NCI-H1105 treated with DMSO at 0.1 percent for 48 hours (cell line): ENCODE measurements around the gene APEX2.
"Not testable (repeated sequence)": the region's sequence is repeated elsewhere in the genome, so short reads cannot be mapped to it uniquely, and the experiment has no call there.

Source experiments
- DNase-seq: peaks from one replicate; lab custom pipeline; 2025; lab: John Stamatoyannopoulos, UW

The APEX2 gene, protein sequence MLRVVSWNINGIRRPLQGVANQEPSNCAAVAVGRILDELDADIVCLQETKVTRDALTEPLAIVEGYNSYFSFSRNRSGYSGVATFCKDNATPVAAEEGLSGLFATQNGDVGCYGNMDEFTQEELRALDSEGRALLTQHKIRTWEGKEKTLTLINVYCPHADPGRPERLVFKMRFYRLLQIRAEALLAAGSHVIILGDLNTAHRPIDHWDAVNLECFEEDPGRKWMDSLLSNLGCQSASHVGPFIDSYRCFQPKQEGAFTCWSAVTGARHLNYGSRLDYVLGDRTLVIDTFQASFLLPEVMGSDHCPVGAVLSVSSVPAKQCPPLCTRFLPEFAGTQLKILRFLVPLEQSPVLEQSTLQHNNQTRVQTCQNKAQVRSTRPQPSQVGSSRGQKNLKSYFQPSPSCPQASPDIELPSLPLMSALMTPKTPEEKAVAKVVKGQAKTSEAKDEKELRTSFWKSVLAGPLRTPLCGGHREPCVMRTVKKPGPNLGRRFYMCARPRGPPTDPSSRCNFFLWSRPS

DNA sequence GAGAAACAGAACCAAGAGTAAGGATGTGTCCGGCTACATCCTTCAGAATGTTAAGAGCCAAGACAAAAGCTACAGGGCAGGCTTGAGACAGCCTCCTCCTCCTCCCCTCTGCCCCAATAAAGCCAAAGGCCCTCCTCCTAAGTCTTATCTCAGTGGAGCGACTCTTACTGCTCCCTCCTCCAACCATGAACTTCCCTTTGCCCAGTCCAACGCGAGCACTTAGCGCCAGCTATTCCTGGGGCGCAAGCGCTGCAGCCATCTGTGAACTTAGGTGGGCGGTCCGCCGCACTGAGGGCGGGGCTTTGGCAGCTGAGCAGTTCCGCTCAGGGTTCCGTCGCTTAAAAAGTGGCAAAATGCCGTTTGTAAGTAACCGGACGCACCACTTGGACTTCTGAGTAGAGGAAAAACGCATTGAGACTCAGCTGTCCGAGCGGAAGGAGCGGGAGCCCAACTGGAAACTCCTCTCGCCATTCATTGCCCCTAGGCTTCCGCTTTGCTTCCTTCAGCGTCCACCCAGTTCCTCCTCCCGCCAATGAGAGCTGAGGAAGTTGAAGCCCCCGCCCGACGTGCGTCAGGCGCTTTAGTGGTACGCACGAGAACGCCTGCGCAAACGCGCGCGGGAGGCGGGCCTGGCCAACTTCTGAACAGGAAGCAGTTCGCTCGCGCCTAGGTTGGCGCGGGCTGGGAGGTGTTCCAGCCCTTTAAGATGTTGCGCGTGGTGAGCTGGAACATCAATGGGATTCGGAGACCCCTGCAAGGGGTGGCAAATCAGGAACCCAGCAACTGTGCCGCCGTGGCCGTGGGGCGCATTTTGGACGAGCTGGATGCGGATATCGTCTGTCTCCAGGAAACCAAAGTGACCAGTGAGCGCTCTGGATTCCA, at the start of gene APEX2:
APEX2 (plus strand) TSS at position 647 of the 882 bp plus-strand sequence; CDS start at position 707, 60 bp downstream.
- peak; percentile 85 for DNase-seq

DNA sequence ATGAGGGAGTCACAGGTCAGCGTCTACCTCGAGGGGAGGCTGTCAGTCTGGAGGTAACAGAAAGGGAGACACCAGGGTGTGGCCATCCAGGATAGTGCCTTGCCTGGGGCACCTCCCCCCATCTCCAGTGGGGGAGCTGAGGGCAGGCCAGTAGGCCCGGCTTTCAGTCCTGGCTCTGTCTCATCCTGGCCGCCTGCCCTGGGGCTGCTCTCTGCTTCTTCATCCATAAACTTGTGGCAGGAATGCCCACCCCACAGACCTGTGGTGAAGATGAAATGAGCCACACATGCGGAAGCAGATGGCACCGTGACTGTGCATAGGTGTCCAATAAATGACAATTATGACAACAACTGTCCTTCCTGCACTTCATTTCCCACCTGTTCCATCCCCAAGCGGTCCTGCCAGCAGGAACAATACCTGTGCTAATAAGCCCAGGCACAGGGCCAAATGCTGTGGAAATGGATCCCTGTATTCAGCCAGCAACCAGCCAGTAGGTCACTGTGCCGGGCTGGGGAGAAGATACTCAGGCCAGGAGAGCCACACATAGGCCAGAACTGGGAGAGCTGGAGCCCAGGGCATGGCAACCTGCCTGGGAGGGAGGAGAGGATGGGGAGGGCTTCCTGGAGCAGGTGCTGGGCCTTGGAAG, 49.3 kb upstream of the APEX2 start:
- DNase-seq, result peak; percentile 83

DNA sequence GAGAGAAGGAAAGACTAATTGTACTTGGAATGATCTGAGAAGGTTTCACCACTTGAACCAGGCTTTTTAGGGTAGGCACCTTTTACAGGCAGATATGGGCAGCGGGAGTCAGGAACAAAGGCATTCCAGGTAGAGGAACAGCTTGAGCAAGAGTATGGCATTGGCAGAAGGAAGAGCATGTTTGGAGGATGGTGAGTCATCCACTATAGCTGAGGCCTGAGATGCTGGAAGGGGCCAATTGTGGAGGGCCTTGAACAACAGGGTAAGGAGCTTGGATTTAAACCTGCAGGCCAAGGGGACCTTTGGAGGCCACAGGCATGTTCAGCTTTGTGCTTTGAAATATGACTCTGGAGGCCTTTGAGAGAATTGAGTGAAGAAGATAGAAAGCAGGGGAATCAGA, 38.4 kb upstream of the APEX2 start:
- DNase-seq, result no peak

DNA sequence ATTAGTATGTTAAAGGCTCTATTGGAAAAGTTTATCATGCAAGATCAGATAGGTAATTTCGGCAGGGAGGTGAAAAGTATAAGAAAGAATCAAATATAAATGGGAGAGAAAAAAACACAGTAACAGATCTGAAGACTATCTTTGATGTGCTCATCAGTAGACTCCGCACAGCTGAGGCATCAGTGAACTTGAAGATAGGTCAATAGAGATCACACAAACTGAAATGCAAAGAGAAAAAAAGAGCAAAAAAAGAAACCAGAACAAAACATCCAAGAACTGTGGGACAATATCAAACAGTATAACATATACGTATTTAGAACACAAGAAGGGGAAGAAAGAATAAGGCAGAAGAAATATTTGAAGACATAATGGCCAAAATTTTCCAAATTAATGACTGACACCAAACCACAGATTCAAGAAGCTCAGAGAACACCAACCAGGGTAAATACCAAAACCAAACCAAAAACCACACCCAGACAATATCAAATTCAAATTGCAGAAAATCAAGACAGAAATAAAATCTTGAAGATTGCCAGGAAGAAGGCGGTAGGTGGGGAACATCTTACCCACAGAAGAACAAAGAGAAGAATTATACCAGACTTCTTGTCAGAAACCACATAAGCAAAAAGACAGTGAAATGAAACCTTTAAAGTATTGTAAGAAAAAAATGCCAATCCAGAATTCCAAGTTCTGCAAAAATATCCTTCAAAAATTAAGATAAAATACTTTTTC, 35.2 kb upstream of the APEX2 start:
- no peak for DNase-seq

DNA sequence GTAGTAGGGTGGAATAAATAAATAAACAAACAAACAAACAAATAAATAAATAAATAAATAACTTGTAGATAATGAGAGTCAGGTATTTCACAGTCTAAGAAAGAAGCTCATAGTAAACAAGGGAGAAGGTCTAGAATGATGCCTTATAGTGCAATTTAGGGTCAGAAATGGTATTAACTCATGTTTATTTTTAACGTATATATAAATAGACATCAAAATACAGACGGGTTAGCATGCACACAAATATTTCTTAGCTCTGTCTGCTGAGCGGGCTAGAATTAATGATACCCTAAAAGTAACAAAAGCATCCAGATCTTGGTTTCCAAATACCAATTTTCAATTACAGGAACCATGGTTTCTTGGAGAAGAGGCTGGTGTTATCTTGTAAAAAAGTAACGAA, 22.8 kb upstream of the APEX2 start:
- DNase-seq, result no peak

DNA sequence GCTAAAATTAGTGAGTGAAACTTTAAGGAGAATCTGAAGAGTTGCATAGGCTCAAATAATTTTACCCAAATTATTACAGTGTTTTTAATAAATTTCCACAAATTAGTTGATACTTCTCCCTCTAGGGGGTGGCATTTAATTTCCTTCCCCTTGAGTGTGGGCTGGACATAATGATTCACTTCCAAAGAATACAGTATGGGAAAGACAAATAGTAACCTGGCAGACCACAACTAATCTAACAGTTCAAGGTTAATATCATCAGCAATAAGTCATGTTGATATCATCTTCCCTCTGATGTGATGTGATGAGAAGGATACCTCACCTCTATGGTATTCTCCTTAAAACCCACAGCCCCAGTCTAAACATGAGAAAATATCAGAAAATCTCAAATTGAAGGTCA, 21.7 kb upstream of the APEX2 start:
- DNase-seq, result no peak

DNA sequence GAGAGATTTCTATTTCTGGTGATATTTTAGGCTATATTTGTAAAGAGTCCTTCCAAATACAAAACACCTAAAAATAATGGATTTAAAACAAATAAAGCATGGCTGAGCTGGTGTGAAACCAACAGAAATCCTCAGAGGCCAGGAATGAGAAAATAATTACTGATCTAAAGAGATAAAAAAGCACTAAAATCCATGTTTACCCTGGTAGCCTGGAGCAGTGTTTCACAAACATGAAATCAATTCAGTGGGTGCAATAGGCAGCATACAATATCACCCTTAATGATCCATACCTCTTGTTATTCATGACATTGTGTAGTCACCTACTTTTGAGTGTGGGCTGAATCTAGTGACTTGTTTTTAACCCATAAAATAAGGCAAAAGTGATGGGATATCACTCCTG, 20.7 kb upstream of the APEX2 start:
- no peak for DNase-seq

DNA sequence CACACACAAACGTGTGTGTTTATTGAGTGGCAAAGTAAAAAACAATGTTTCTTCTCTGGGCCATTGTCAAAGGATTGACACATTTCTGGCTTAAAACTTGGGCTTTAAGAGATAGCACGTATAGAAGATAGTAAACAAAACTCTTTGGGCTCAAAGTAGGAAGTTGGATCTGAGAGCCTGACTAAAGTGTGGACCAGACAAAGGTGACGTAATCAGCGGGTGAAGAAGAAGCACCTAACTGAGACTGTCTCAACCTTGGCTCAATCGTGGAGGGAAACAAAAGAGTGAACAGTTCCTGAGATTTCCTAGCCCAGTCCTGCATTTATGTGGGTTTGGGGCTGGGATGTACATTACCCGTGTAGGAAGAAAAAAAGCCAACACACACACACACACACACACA, 19.8 kb upstream of the APEX2 start:
- DNase-seq, result no peak

DNA sequence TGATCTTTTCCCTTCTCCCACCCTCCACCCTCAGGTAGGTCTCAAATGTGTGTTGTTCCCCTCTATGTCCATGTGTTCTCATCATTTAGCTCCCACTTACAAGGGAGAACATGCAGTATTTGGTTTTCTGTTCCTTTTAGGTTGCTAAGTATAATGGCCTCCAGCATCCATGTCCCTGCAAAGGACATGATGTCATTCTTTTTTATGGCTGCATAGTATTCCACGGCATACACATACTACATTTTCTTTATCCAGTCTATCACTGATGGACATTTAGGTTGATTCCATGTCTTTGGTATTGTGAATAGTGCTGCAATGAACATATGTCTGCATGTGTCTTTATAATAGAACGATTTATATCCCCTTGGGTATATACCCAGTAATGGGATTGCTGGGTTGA, 16.9 kb upstream of the APEX2 start:
- DNase-seq, result not testable (repeated sequence)

DNA sequence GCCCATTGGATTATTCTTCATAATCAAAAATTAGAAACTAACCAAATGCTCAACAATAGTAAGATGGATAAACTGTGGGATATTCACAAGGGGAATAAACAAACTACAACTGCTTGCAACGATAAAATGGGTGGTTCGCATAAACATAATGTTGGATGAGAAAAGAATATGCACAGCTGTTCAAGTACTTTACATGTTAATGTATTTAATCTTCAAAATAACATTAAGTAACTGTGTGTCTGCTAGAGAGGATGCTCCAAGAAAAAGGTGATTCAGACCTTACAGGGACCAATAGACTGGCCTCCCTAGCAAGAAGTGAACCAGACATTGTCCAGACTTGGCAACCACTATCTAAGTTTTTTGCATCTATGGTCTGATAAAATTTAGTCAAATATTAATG, 8.5 kb upstream of the APEX2 start:
- no peak for DNase-seq

DNA sequence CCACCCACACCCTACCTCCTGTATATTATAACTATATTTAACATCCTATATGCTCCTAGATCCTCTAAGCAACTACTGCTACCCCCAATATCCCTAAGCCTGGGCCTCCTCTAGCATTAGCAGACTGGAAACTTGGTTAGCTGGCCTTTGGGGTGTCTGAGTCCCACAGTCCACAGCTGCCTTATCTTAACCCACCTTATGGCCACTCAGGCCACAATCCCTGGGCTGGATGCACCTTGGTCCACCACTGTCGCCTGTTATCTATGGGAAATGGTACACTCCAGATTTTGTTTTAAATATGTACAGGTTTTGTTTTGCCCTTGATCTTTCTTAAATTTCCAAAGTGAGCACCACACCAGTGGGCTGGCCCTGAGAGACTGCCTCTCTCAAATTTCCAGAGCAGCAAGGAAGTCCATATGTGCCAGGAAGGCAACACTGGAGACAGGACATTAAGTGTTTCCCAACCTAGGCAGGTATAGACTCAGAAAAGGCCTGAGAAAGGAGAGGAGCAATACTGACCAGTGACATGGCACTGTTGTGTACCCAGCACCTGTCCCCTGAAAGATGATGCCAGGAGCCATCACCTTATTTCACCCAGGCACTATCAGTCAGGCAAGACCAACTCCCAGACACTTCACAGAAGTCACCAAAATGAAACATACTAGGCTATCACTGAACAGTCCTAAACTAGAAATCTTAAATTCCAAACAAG, 7.1 kb upstream of the APEX2 start:
- DNase-seq, result no peak

DNA sequence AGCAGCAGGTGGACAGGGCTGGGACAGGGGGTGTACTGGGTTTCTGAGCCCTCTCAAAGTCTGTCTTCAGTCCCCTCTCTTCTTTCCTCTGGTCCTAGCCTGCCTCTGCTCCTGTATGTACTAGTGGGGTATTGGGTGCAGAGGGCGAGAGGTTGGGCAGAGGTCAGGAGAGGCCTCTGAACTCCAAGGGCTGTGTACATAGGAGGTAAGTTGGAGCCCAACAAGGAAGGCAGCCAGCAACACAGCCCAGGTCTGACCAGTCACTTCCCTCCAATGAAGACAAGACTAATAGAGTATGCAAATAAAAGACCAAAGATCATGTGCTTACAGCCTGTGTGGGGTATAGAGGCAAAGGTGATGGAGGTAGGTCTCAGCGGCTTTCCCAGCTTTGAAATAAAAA, 6.1 kb upstream of the APEX2 start, which contains the start of gene PFKFB1:
PFKFB1 (minus strand) TSS at position 90 of the 400 bp plus-strand sequence. CDS start 181 bp downstream, outside the sequence.
- DNase-seq, result no peak

DNA sequence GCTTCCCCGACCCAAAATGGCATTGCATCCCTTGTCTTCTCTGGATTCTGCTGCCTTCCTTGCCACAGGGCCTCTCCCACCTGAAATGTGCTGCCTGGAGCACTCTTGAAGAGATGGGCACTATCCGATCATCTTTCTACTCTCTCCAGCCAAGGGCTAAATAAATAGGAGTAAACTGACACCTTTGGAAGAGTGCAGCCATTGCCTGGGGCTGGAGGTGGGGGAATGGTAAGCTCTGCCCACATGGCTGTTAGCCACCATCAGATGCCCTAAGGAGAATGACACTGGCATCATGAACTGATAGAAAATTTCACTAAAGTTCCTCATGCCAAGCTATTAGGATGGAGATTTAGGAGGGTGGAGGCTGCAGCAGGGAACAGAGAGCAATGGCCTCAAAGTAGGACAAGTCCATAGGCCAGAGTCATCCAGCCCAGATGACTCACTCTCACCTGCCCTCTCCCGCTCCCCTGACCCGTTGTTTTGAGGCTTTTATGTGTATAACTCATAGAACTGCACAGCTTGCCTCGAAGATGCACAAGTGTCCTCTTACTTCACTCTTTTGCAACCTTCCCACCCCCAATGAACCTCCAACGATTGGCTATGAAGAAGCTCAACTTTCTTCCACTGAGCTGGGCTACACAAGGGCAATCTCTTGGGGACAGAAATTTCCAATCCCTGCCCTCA, 5.4 kb upstream of the APEX2 start:
- DNase-seq, result no peak

DNA sequence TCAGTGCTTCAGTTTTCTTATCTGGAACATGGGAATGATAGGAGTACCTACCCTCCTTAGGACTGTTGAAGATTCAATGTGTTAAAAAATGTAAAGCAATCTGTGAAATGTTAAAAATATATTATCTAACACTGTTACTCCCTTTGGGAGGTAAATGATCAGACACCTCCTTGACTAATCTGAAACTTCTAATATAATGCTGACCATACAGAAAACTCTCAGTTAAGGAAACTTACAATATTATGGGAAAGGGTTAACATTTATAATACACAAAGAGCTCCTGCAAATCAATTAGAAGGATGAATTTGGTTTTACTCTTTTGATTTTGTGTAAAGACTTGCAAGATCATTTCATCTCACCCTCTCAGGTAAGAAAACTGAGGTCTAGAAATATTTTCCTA, 4.5 kb upstream of the APEX2 start:
- no peak for DNase-seq

DNA sequence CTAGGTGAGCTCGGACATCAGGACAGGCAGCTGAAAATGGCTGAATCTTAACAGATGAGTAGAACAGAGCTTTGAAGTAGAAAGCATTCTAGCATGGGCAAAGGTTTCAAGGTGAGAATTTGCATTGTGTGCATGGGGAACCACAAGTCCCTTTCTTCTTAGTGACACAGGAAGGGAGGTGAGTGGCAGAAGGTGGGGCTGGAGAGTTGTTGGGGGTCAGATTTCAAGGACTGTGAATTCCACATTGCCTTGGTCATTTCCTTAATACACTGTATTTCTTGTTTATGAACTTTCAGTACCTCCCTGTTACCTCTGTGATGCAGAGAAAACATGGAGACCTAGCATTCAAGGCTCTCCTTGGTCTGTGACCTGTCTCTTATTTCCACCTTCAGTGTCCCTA, 4.1 kb downstream of the APEX2 start:
- DNase-seq, result no peak

DNA sequence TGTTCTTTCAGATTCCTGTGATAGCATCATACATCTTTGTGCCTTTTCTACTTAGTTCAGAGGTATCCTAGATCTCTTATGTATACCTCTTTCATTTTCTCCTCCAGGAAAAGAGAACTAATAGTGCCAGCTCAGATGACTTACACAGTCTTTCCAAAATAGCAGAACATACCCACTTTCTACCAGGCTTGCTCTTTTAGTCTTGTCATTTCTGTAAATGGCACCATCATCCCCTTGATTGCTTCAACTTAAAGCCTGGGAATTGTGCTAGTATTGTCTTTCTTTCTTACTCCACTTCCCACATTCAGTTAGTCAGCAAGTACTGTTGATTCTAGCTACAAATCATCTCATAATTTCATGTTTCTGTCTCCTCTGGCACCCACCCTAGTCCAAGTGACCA, 5.1 kb downstream of the APEX2 start:
- no peak for DNase-seq

DNA sequence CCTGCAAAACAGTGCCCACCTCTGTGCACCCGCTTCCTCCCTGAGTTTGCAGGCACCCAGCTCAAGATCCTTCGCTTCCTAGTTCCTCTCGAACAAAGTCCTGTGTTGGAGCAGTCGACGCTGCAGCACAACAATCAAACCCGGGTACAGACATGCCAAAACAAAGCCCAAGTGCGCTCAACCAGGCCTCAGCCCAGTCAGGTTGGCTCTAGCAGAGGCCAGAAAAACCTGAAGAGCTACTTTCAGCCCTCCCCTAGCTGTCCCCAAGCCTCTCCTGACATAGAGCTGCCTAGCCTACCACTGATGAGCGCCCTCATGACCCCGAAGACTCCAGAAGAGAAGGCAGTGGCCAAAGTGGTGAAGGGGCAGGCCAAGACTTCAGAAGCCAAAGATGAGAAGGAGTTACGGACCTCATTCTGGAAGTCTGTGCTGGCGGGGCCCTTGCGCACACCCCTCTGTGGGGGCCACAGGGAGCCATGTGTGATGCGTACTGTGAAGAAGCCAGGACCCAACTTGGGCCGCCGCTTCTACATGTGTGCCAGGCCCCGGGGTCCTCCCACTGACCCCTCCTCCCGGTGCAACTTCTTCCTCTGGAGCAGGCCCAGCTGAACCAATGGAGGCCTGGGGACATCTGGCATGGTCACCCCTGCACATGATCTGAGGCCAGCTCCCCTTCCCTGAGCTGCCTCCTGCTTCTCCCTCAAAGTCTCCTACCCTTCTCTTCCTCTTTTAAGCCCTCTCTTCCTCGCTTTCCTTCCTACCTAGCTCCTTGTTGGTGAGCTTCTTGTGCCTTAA, 6.9 kb downstream of the APEX2 start:
- no peak for DNase-seq

DNA sequence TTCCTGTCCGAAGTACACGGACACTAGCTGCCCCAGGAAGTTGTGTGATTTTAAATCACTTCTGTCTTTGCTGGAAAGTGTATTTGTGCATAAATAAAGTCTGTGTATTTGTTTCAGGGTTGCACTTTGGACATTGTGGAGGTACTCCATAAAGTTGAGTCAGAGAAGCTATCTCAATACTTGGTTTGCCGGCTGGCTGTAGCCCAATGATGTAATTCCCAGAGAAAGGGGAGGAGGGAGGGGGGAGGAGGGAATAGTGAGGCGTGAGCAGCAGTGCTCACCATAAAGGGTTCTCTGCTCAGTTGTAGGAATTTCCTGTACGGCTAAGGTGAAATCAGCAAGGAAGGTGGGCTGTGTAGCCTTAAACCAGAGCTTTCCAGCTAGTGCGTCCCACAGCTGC, 7.5 kb downstream of the APEX2 start:
- DNase-seq, result no peak

DNA sequence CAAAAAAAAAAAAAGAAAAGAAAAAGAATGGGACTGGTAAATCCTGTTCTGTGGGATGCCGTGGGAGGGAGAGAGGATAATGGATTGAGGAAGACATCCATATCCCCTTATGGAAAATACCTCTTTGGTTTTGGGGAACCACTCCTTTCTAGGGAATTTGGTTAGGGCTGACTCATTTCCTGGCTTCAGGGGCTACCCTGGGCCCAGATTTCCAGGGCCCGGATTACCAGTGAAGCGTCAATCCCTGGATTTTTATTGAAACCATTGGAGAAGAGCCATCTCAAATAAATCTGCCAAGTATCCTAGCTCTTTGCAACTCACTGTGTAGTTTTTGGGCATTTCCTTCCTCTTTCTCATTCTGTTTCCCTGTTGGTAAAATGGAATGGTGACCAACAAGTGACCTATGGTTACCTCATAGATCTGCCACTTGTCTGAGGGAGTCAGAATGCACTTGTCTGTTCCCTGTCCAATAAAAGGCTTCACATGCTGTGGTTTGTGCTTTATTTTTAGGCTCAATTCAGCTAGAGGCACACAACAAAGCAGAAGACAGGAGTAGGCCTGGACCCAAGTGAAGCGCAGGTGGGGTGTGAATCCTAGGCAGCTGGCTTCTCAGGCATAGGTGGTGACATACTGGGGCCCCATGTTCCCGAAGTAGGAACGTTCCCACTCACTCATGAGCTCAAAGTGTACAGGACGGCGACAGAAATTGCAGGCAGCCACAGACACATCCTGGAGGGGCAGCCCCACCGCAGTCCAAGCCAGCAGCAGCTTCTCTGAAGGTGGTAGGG, 8.6 kb downstream of the APEX2 start:
- no peak for DNase-seq
